Esophagus squamous epithelium (tissue), 5 donors: ENCODE data around the gene ROR1. TPM values are rescaled to one million over a fixed set of nuclear protein-coding genes. Genes with fewer than 3 reads are reported as not detected.
A peak's percentile ranks its signal among the peaks of the same experiment; 100 is the strongest.

Experiments used
- DNase-seq: peaks from one replicate; lab custom pipeline; 2025; lab: John Stamatoyannopoulos, UW
- H3K27ac ChIP-seq, 4 donors: fragments of 200-600 bp; sonication (generic); one replicate each; pipeline ENCODE4 v1.5.1; 2016 to 2019; ENCODE audit warnings: mild to moderate bottlenecking in 1 of 4
- H3K27me3 ChIP-seq, 4 donors: fragments of 200-600 bp; sonication (generic); 1 replicate in 3 of 4; 2 replicates in 1 of 4; pipeline versions ENCODE4 v1.5.1 to v1.6.0; 2017 to 2021; ENCODE audit warnings: antibody characterized with exemption in 1 of 4
- H3K36me3 ChIP-seq, 3 donors: fragments of 200-600 bp; sonication (generic); one replicate each; pipeline ENCODE4 v1.5.1; 2016 to 2019
- H3K4me1 ChIP-seq, 3 donors: fragments of 200-600 bp; sonication (generic); one replicate each; pipeline ENCODE4 v1.5.1; 2017 to 2019
- H3K4me3 ChIP-seq, 4 donors: fragments of 200-600 bp; sonication (generic); 1 replicate in 3 of 4; 2 replicates in 1 of 4; pipeline ENCODE4 v1.5.1; 2016 to 2019; ENCODE audit warnings: mild to moderate bottlenecking in 2 of 4, moderate library complexity in 1 of 4
- H3K9me3 ChIP-seq, 3 donors: fragments of 200-600 bp; sonication (generic); one replicate each; pipeline ENCODE4 v1.5.1; 2016 to 2019
- CTCF ChIP-seq, 6 experiments: fragments of 450-650 bp in 4 of 6; fragments of 200-600 bp in 2 of 6; sonication (generic) in 2 of 6; IDR thresholded peaks; one replicate each; pipeline ENCODE4 v1.5.1; 2016 to 2019; ENCODE audit warnings: antibody characterized with exemption in 6 of 6, mild to moderate bottlenecking in 4 of 6, moderate library complexity in 4 of 6
- POLR2A ChIP-seq, 4 donors: fragments of 450-650 bp; IDR thresholded peaks; one replicate each; pipeline ENCODE4 v1.6.1; 2017; ENCODE audit warnings: antibody characterized with exemption in 4 of 4, mild to moderate bottlenecking in 4 of 4, moderate library complexity in 3 of 4
- WGBS, 2 donors: methylation state at CpG; one replicate each; pipeline ENCODE4 v1.1.5; 2018; 5-methylcytosine and 5-hydroxymethylcytosine counted together
- intact Hi-C: fragments of 100-400 bp; cut with DNase I; formaldehyde crosslinking; loops from one replicate; pipeline ENCODE4 v1.15.0; 2022
- total RNA-seq, 4 donors: library from RNA; depleted of rRNA; stranded (reverse); fragments of >200 nt; gene quantifications; one replicate each; pipeline ENCODE4 v1.1.0, GENCODE V29; 2016
- donor health status: DM: yes; HTN: yes; CAD: no.

The ROR1 gene
- total RNA-seq, 4 donors from 2014 or later, result 6.6 to 15.3 (median 9.4) TPM

GRCh38 chr1:64150729-64151230, 377.0 kb downstream of the ROR1 start:
- WGBS, 2 donors, result 79 to 86% methylated on average over 2 of the region's 2 CpGs
- H3K27ac ChIP-seq, result no peak overlapping the region
- DNase-seq, result no peak
- intact Hi-C loops, result no loop called here
- H3K27me3 ChIP-seq, result no peaks in the 10 kb centered on the region
- no peak overlapping the region for H3K4me3 ChIP-seq
- H3K36me3 ChIP-seq, result peaks cover 0 to 10% (median 0%) of the 10 kb centered on the region in 3 donors
- TF ChIP-seq POLR2A (IDR thresholded peaks at IDR 0.05), result no peak
- no peak for TF ChIP-seq CTCF (IDR thresholded peaks at IDR 0.05)
- no peaks in the 10 kb centered on the region for H3K9me3 ChIP-seq
- no peaks in the 10 kb centered on the region for H3K4me1 ChIP-seq

- Histone ChIP-seq H3K4me3 (no peak overlapping the region), H3K36me3 (peaks cover 0 to 14% (median 0%) of the 10 kb centered on the region in 3 donors), H3K4me1 (no peaks in the 10 kb centered on the region), H3K9me3 (no peaks in the 10 kb centered on the region), H3K27me3 (no peaks in the 10 kb centered on the region), H3K27ac (no peak overlapping the region)
- WGBS, 2 donors, result 11 to 38% methylated on average over 1 of the region's 1 CpG
- TF ChIP-seq POLR2A (IDR thresholded peaks at IDR 0.05), result no peak
- no peak for DNase-seq
- intact Hi-C loops, result no loop called here
Observed at GRCh38 chr1:64155278-64155677, 381.5 kb downstream of the ROR1 start.

GRCh38 chr1:64161357-64161941, 387.6 kb downstream of the ROR1 start:
- DNase-seq, result no peak
- 26 to 27% methylated on average over 1 of the region's 1 CpG for WGBS, 2 donors
- intact Hi-C loops, result no loop called here
- Histone ChIP-seq H3K4me1 (peaks cover 0 to 18% (median 0%) of the 10 kb centered on the region in 3 donors), H3K27ac (peak overlapping the region in 2 of 4 donors; percentile 21 to 47), H3K4me3 (no peak overlapping the region), H3K27me3 (no peaks in the 10 kb centered on the region), H3K36me3 (peaks cover 0 to 14% (median 0%) of the 10 kb centered on the region in 3 donors), H3K9me3 (no peaks in the 10 kb centered on the region)
- TF ChIP-seq POLR2A (IDR thresholded peaks at IDR 0.05) (no peak), CTCF (IDR thresholded peaks at IDR 0.05) (no peak)

- 78 to 86% methylated on average over 5 to 6 of the region's 6 CpGs for WGBS, 2 donors
- peak overlapping the region in 2 of 4 donors; percentile 11 to 47 for H3K27ac ChIP-seq
Observed at GRCh38 chr1:64162151-64162550, 388.3 kb downstream of the ROR1 start.

GRCh38 chr1:64162804-64163203, 389.0 kb downstream of the ROR1 start:
- DNase-seq, result no peak
- H3K36me3 ChIP-seq, result peaks cover 0 to 14% (median 0%) of the 10 kb centered on the region in 3 donors
- TF ChIP-seq POLR2A (IDR thresholded peaks at IDR 0.05) (no peak), CTCF (IDR thresholded peaks at IDR 0.05) (no peak)
- H3K9me3 ChIP-seq, result no peaks in the 10 kb centered on the region
- H3K4me3 ChIP-seq, result no peak overlapping the region
- H3K4me1 ChIP-seq, result peaks cover 0 to 18% (median 0%) of the 10 kb centered on the region in 3 donors
- peak overlapping the region in 2 of 4 donors; percentile 40 to 59 for H3K27ac ChIP-seq
- intact Hi-C loops, result no loop called here
- no peaks in the 10 kb centered on the region for H3K27me3 ChIP-seq
- WGBS, 2 donors, result 100% methylated on average over 1 of the region's 1 CpG; no CpG with 5 or more reads in 1 of the 2 donors

More at GRCh38 chr1:64162151-64162550, 388.3 kb downstream of the ROR1 start:
- TF ChIP-seq CTCF (IDR thresholded peaks at IDR 0.05), result no peak
- no peak for TF ChIP-seq POLR2A (IDR thresholded peaks at IDR 0.05)
- peaks cover 0 to 14% (median 0%) of the 10 kb centered on the region in 3 donors for H3K36me3 ChIP-seq
- peaks cover 0 to 18% (median 0%) of the 10 kb centered on the region in 3 donors for H3K4me1 ChIP-seq
- H3K4me3 ChIP-seq, result no peak overlapping the region
- intact Hi-C loops, result no loop called here
- H3K27me3 ChIP-seq, result no peaks in the 10 kb centered on the region
- H3K9me3 ChIP-seq, result no peaks in the 10 kb centered on the region
- DNase-seq, result no peak
